Sciatic nerve (tissue), 2 donors: ENCODE measurements around the gene SYNE1. TPM values are rescaled to one million over a fixed set of nuclear protein-coding genes. Genes with fewer than 3 reads are reported as not detected.
"Not testable (repeated sequence)": the region's sequence is repeated elsewhere in the genome, so short reads cannot be mapped to it uniquely, and the experiment has no call there.

ENCODE experiments used
- ATAC-seq: fragments of 200-7000 bp; cut with Tn5 transposase; one replicate; pipeline ENCODE4 v1.9.1; 2020; ENCODE audit warnings: mild to moderate bottlenecking, moderate library complexity
- DNase-seq: peaks from one replicate; pipeline ENCODE4 v3.0.0-alpha.2; 2020; ENCODE audit warnings: low spot score
- intact Hi-C: fragments of 100-400 bp; cut with DNase I; formaldehyde crosslinking; loops from one replicate; pipeline ENCODE4 v1.14.2; 2022
- total RNA-seq: library from RNA; stranded (reverse); fragmentation: NEBNext Ultra II Directional; extraction: Animal tissue kit (Norgen Biotek cat#: 25700); gene quantifications from one replicate; pipeline ENCODE4 v1.2.1, GENCODE V29; 2021
- donor health status: DM: no; HTN: no; CAD: no.
- donor health status: DM: no; HTN: no; CAD: no.

Gene SYNE1
- total RNA-seq, 1 donor from 2014 or later, result 142 TPM

DNA sequence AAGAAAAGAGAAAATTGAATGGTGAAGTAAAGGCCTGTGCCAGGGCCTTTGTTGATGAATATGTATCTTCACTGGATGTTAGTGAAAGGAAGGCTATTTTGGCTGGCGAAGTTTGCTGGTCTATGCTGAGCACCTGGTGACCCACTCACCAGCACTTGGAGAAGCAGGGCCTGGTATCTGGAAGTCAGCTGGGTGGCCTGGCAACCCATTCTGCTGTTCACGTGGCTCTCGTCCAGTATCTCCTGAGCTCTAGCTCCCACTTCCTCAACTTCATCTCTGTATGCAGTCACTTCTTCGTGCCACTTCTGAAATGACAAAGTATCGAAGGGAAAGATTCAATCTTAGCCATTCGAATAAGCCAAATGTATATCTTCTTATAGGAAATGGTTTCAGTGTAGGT lies 283.7 kb downstream of the SYNE1 start:
- DNase-seq, result no peak
- intact Hi-C loops, result no loop called here
- no peak for ATAC-seq

DNA sequence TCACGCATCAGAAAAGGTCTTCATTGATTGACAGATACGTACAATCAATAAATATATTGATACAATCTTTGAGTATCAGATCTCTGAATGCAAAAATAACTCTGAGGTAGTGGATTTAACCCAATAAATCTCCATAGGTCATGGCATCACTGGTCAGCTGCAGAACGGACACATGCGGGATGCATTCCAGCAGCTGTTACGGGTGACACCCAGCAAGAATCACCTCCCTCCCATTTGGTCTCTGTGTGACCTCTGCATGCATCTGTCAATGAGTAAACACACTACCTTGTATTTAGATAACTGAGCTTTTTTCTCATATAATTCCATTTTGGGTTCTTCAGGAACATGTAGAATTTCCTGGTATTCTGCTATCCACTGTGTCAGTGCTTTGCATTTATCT lies 285.4 kb downstream of the SYNE1 start:
- DNase-seq (no peak), ATAC-seq (no peak)
- intact Hi-C loops, result no loop called here

DNA sequence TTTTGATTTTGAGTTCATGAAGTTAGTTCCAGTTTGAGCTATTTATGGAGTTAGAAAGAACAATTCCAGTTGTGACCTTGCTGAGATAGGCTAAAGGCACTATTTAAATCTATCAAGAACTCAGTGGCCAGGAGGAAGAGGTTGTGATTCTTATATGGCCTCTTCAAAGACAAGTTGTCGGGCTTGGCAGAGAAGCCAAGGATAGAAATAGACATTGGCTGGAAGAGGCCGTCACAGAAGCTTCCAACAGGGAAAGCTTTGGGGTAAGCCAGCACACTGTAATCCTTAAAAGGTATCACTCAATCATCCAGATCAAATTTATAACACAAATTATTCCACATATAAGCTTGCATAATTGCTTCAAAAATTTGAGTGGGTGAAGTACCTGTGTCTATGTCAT lies 286.1 kb downstream of the SYNE1 start:
- intact Hi-C loops, result no loop called here
- no peak for ATAC-seq
- DNase-seq, result no peak

GRCh38 chr6:152348116-152348515 lies 289.0 kb downstream of the SYNE1 start:
- no peak for ATAC-seq
- no peak for DNase-seq
- intact Hi-C loops, result no loop called here

DNA sequence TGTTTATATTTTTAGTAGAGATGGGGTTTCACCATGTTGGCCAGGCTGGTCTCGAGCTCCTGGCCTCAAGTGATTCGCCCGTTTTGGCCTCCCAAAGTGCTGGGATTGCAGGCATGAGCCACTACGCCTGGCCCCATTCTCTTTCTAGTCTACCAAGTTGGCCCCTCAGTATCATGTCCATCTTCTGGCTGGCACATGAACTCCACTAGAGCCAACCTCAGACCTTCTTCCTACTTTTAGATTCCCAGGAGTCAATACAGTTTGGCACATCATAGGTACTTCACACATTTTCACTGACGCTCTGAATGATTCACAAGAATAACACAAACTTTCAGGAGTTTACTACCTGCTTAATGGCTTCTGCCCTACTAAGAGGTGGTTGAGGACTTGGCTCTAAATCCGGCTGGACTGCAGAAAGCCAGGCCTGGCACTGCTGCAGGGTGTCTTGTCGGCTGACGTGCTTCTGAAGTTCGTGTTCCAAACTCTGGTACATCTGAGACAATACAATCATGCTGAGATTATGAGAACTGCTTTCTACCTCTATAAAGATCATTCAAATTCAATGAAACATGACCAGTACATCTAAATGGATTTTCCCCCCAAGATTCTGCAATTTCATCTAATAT lies 293.3 kb downstream of the SYNE1 start:
- intact Hi-C loops, result no loop called here
- ATAC-seq (no peak), DNase-seq (no peak)

GRCh38 chr6:152341596-152341995 lies 295.6 kb downstream of the SYNE1 start:
- ATAC-seq (no peak), DNase-seq (no peak)

GRCh38 chr6:152338335-152339125 lies 298.6 kb downstream of the SYNE1 start:
- intact Hi-C loops, result no loop called here
- ATAC-seq (peak; percentile 81), DNase-seq (peak; percentile 73)

More at GRCh38 chr6:152341596-152341995, 295.6 kb downstream of the SYNE1 start:
- intact Hi-C loops, result no loop called here

DNA sequence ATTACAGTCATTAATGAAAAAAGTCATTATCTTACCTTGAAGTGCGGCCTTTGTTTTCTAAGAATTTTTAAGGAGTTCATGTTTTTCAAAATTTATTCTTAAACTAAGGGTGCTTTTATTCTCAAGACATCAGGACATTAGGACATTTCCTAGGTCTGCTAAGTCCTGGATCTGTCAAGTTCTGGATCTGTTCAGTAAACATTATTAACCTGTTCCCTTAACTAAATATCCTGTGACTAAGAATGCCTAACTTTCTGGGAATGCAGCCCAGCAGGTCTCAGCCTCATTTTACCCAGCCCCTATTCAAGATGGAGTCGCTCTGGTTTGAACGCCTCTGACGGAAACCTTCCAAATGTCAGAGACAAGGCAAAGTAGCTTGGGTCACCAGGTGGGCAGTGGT lies 302.6 kb downstream of the SYNE1 start:
- ATAC-seq (no peak), DNase-seq (no peak)
- intact Hi-C loops, result no loop called here

GRCh38 chr6:152330961-152331360 lies 306.2 kb downstream of the SYNE1 start:
- intact Hi-C loops, result no loop called here
- DNase-seq (no peak), ATAC-seq (no peak)

DNA sequence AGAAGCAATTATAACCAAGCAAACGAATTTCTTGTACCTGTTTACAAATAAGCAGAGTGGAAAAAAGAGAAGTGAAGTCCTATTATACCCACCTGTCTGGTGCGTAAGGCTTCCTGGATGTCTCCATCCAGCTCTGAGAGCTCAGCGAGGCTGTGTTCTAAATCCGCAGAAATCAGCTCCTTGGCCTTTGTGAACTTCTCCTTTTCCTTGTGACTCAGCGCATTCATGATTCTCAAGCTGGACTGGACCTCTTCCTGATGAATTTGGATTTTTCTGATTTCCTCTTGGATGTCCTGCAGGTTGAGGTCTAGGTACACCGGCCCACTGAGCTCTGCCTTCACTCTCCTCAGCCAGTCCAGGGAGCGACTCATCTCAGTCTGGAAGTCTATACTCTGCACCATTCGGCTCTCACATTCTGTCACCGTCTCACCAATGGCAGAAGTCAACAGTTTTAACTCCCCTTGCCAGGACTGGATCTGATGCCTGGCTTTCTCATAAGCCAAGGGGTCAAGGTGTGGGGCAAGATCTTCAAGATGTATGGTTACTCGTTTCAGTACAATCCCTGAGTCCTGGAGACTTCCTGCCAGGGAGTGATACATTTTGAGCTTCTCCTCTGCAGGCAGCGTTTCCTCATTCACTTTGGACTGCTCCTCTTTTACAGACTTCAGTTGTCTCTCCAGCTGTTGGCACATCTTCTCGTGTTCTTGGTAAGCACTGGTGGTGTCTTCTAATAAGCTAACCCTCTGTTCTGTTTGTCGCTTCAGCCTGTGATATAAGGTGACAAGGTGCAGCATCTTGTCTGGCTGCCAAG lies 307.3 kb downstream of the SYNE1 start:
- DNase-seq, result no peak
- intact Hi-C loops, result no loop called here
- no peak for ATAC-seq

- ATAC-seq, DNase-seq, intact Hi-C loops: not testable (repeated sequence)
These were observed 309.0 kb downstream of the SYNE1 start for GRCh38 chr6:152328200-152328599.

DNA sequence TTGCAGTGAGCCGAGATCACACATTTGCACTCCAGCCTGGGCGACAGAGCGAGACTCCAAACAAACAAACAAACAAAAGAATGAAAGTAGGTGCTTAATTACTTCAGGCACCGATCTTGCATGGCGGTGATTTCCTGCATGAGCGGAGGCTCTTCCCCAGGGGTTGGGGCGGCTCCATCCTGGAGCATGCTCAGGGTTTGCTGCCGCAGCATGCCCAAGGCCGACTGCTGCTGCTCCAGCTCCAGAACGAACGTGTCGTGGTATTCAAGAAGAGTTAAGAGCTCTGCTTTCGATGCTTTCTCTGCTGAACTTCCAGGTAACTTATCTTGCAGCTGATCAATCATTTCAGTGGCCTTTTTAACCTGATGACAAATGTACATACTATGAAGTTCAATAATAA lies 313.8 kb downstream of the SYNE1 start:
- DNase-seq, result no peak
- no peak for ATAC-seq
- intact Hi-C loops, result no loop called here

DNA sequence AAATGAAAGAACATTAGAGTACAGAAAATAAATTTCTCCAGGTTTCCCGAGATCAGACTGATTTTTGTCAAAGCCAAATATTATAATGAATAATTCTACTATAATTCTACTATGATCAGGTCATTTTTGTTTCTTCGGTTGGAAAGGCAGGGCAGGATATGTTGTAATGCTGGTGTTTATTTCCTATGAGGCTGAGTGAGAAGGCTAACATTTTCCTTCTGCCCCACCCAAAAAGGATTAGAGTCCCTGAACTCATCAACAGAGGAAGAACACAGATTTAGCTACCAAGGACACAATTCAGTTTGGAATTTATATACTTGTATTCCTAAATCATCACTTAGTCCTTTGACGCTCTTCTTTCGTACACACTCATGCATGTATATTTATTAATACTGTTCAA lies 318.9 kb downstream of the SYNE1 start:
- intact Hi-C loops, result no loop called here
- ATAC-seq, result peak; percentile 64
- no peak for DNase-seq

GRCh38 chr6:152316024-152316423 lies 321.1 kb downstream of the SYNE1 start:
- intact Hi-C loops, result no loop called here
- no peak for DNase-seq

GRCh38 chr6:152314483-152314832 lies 322.7 kb downstream of the SYNE1 start:
- no peak for ATAC-seq
- no peak for DNase-seq
- intact Hi-C loops, result no loop called here

More at GRCh38 chr6:152316024-152316423, 321.1 kb downstream of the SYNE1 start:
- ATAC-seq, result peak; percentile 77

- intact Hi-C loops, result no loop called here
- ATAC-seq (no peak), DNase-seq (no peak)
These were observed 323.4 kb downstream of the SYNE1 start for GRCh38 chr6:152313542-152314482.

GRCh38 chr6:152312434-152312833 lies 324.7 kb downstream of the SYNE1 start:
- intact Hi-C loops, result no loop called here
- no peak for DNase-seq

GRCh38 chr6:152310371-152310954 lies 326.7 kb downstream of the SYNE1 start:
- ATAC-seq (no peak), DNase-seq (no peak)
- intact Hi-C loops, result no loop called here

More at GRCh38 chr6:152312434-152312833, 324.7 kb downstream of the SYNE1 start:
- no peak for ATAC-seq
